Neural progenitor cell (in vitro differentiated cells): ENCODE results near the gene RENBP.

ENCODE experiments used
- EZH2 ChIP-seq: fragments of 200-600 bp; sonication (generic); IDR thresholded peaks from 2 replicates; pipeline ENCODE4 v1.6.1; 2017; ENCODE audit warnings: antibody characterized with exemption, mild to moderate bottlenecking, moderate library complexity
- EZH2phosphoT487 ChIP-seq: fragments of 200-600 bp; sonication (generic); IDR thresholded peaks from 2 replicates; pipeline ENCODE4 v1.6.1; 2017; ENCODE audit warnings: antibody characterized with exemption
- TF ChIP-seq, protein P1 (sequence below): fragments of 200-600 bp; sonication (generic); IDR thresholded peaks from 2 replicates; pipeline ENCODE4 v1.5.1; 2017; ENCODE audit warnings: antibody characterized with exemption, mild to moderate bottlenecking

DNA sequence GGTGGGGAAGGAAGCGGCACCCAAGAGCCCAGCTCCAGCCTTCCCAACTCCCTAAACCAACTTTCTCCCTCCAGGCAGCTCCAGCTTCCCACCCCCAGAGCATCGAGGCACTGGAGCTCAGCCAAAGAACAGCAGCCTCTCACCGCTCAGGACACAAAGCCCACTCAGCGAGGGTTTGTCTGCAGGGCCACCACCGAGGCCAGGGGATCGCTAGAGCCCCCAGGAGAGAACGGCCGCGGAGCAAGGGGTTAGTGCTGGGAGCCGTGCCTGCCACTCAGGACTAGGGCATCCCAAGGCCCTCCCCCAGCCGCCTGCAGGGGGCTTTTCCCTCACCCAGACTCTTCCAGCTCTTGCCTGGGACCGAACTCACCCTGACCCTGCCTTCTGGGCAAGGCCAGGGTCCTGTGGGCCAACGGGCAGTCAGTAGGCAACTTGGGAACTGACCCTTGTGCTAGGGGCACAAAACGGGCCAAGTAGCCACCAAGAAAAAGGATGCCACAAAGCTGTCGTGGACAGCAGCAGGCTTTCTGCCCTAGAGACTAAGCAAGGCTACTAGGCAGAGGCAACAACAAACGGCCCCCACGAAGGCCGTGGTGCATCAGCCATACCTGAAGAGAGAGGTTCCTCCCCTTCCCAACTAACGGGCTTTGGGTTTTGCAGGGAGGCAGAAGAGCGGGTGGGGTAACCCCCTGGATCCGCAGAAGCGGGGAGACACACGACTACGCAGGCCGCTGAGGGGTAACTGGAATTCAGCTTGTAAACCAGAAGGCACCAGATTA, 24.9 kb upstream of the RENBP start:
- TF ChIP-seq, protein P1, sequence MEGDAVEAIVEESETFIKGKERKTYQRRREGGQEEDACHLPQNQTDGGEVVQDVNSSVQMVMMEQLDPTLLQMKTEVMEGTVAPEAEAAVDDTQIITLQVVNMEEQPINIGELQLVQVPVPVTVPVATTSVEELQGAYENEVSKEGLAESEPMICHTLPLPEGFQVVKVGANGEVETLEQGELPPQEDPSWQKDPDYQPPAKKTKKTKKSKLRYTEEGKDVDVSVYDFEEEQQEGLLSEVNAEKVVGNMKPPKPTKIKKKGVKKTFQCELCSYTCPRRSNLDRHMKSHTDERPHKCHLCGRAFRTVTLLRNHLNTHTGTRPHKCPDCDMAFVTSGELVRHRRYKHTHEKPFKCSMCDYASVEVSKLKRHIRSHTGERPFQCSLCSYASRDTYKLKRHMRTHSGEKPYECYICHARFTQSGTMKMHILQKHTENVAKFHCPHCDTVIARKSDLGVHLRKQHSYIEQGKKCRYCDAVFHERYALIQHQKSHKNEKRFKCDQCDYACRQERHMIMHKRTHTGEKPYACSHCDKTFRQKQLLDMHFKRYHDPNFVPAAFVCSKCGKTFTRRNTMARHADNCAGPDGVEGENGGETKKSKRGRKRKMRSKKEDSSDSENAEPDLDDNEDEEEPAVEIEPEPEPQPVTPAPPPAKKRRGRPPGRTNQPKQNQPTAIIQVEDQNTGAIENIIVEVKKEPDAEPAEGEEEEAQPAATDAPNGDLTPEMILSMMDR, result no peak
- no peak for TF ChIP-seq EZH2
- no peak for TF ChIP-seq EZH2phosphoT487
